A549 (cell line): Measurements from ENCODE around the gene MYO6. TPM values are rescaled to one million over a fixed set of nuclear protein-coding genes. Genes with fewer than 3 reads are reported as not detected.

ENCODE experiments used
- ATAC-seq, 2 experiments: fragments of 200-7000 bp in 1 of 2; fragments of >200 bp in 1 of 2; cut with Nextera tagmentation in 1 of 2; cut with Tn5 transposase in 1 of 2; 3 replicates each; pipeline versions ENCODE4 v1.8.0 to v1.9.1; 2018 to 2020; ENCODE audit warnings: mild to moderate bottlenecking in 1 of 2, moderate library complexity in 1 of 2
- CTCF ChIA-PET: fragments of 300-600 bp; sonication (Branson Sonifier 250); formaldehyde crosslinking; extraction: SDS; loops from one replicate; lab custom pipeline; 2021; ENCODE audit warnings: antibody characterized with exemption, inconsistent platforms; lab: Yijun Ruan, JAX
- POLR2A ChIA-PET: fragments of 350-600 bp; formaldehyde crosslinking; extraction: SDS; loops from one replicate; lab custom pipeline; 2021; ENCODE audit warnings: antibody characterized with exemption, inconsistent platforms; lab: Yijun Ruan, JAX
- DNase-seq, 2 experiments: peaks; one replicate each; pipeline versions ENCODE4 v3.0.0 to v3.0.0-alpha.2; 2011 to 2016; ENCODE audit warnings: low read depth in 1 of 2, low spot score in 1 of 2
- FAIRE-seq: peaks from 2 replicates; lab custom pipeline; 2011; peaks lifted over from hg19 to GRCh38; lab: Jason Lieb, UNC
- H3K27ac ChIP-seq, 2 experiments: fragments of >200 bp; sonication (Bioruptor Twin); formaldehyde crosslinking; 3 replicates each; pipeline ENCODE4 v1.5.1; 2016 to 2017
- H3K4me1 ChIP-seq: fragments of >200 bp; sonication (Bioruptor Twin); formaldehyde crosslinking; 3 replicates; pipeline ENCODE4 v1.6.1; 2016
- H3K4me2 ChIP-seq: fragments of >200 bp; sonication (Bioruptor Twin); formaldehyde crosslinking; 3 replicates; pipeline ENCODE4 v1.6.1; 2016
- H3K4me3 ChIP-seq: fragments of >200 bp; sonication (Bioruptor Twin); formaldehyde crosslinking; 3 replicates; pipeline ENCODE4 v1.5.1; 2016
- H3K9me3 ChIP-seq: fragments of >200 bp; sonication (Bioruptor Twin); formaldehyde crosslinking; 3 replicates; pipeline ENCODE4 v1.6.1; 2016
- BHLHE40 ChIP-seq: IDR thresholded peaks from 2 replicates; pipeline ENCODE4 v1.6.1; 2012; ENCODE audit warnings: low read depth, low read length, inconsistent platforms
- FOSL2 ChIP-seq, 2 experiments: fragments of 450-650 bp in 1 of 2; fragments of >200 bp in 1 of 2; sonication (Bioruptor Twin) in 1 of 2; formaldehyde crosslinking; IDR thresholded peaks; 2 replicates each; pipeline versions ENCODE4 v1.5.0 to v1.6.1; 2016 to 2020; ENCODE audit warnings: mild to moderate bottlenecking in 1 of 2, moderate library complexity in 1 of 2
- HES2 ChIP-seq: fragments of >200 bp; sonication (Bioruptor Twin); formaldehyde crosslinking; IDR thresholded peaks from 2 replicates; pipeline ENCODE4 v1.6.1; 2016
- HEYL ChIP-seq: fragments of 250-450 bp; sonication (Bioruptor Pico); IDR thresholded peaks from 2 replicates; pipeline ENCODE4 v1.8.0; 2021; ENCODE audit warnings: mild to moderate bottlenecking, moderate library complexity
- HMGXB4 ChIP-seq: fragments of 250-450 bp; sonication (Bioruptor Pico); IDR thresholded peaks from 2 replicates; pipeline ENCODE4 v1.5.0; 2021; ENCODE audit warnings: mild to moderate bottlenecking, moderate library complexity, borderline replicate concordance
- HOXA7 ChIP-seq: fragments of 250-450 bp; sonication (Bioruptor Pico); IDR thresholded peaks from 2 replicates; pipeline ENCODE4 v1.5.0; 2020; ENCODE audit warnings: mild to moderate bottlenecking, moderate library complexity
- MAZ ChIP-seq: fragments of 150-350 bp; IDR thresholded peaks from 2 replicates; pipeline ENCODE4 v1.6.1; 2014; ENCODE audit warnings: antibody characterized with exemption, low read depth, low read length, borderline replicate concordance
- MYC ChIP-seq: IDR thresholded peaks from 2 replicates; pipeline ENCODE4 v1.6.1; 2012; ENCODE audit warnings: mild to moderate bottlenecking, inconsistent platforms, low read length, improper control_type of control experiment, borderline replicate concordance
- NFE2L2 ChIP-seq: fragments of 150-350 bp; conservative IDR thresholded peaks from 2 replicates; pipeline ENCODE4 v1.6.1; 2014; ENCODE audit warnings: low read length
- NPAS2 ChIP-seq: fragments of 250-450 bp; sonication (Bioruptor Pico); IDR thresholded peaks from 2 replicates; pipeline ENCODE4 v1.8.0; 2022; ENCODE audit warnings: mild to moderate bottlenecking, moderate library complexity, borderline replicate concordance
- REST ChIP-seq: fragments of 200-600 bp; sonication (generic); IDR thresholded peaks from 2 replicates; pipeline ENCODE4 v1.6.1; 2016; ENCODE audit warnings: antibody characterized with exemption, mild to moderate bottlenecking, moderate library complexity
- RNF2 ChIP-seq: fragments of 200-600 bp; sonication (generic); IDR thresholded peaks from 2 replicates; pipeline ENCODE4 v1.6.1; 2016; ENCODE audit warnings: low read depth, mild to moderate bottlenecking, antibody characterized with exemption, moderate library complexity, borderline replicate concordance
- SMC3 ChIP-seq: fragments of >200 bp; sonication (Bioruptor Twin); formaldehyde crosslinking; IDR thresholded peaks from 3 replicates; pipeline ENCODE4 v1.6.1; 2018; ENCODE audit warnings: inconsistent platforms
- TFCP2L1 ChIP-seq: fragments of 250-450 bp; sonication (Bioruptor Pico); IDR thresholded peaks from 2 replicates; pipeline ENCODE4 v1.5.0; 2021; ENCODE audit warnings: mild to moderate bottlenecking
- TP53 ChIP-seq: fragments of 250-450 bp; sonication (Bioruptor Pico); IDR thresholded peaks from 2 replicates; pipeline ENCODE4 v1.5.0; 2021; ENCODE audit warnings: mild to moderate bottlenecking, moderate library complexity
- USF2 ChIP-seq: fragments of 450-650 bp; IDR thresholded peaks from 2 replicates; pipeline ENCODE4 v1.6.1; 2014; ENCODE audit warnings: antibody characterized with exemption
- WGBS: methylation state at CpG from one replicate; pipeline ENCODE4 v1.1.6; 2017; ENCODE audit errors: missing lambda C conversion rate; 5-methylcytosine and 5-hydroxymethylcytosine counted together
- polyA plus RNA-seq, 4 experiments: library from polyadenylated mRNA; depleted of rRNA in 3 of 4; stranded (reverse); fragments of >200 nt; fragmentation: RNase III in 1 of 4; extraction: RNeasy Plus Mini Kit Qiagen cat#74134 plus additional on column Dnase treatment in 1 of 4; gene quantifications; 2 replicates in 3 of 4; 3 replicates in 1 of 4; pipeline ENCODE4 v1.2.3, GENCODE V29; 2011 to 2017

MYO6 gene
- polyA plus RNA-seq, 2 of the 4 experiments (the other 2 are of a cell fraction), result 10.8 to 17.3 TPM

GRCh38 chr6:75842191-75842590 is 93.2 kb downstream of the MYO6 start:
- ChIA-PET POLR2A (no interaction called here), CTCF (no interaction called here)
- no peak overlapping the region for H3K4me2 ChIP-seq
- DNase-seq (no peak), FAIRE-seq (no peak), ATAC-seq (no peak)
- H3K4me3 ChIP-seq, result no peak overlapping the region
- no peaks in the 10 kb centered on the region for H3K4me1 ChIP-seq
- TF ChIP-seq NFE2L2 (no peak), REST (no peak), MYC (no peak), HES2 (no peak)
- no peak overlapping the region for H3K27ac ChIP-seq
- no peaks in the 10 kb centered on the region for H3K9me3 ChIP-seq
- 86% methylated on average over 2 of the region's 4 CpGs for WGBS

- H3K4me1 ChIP-seq, result no peaks in the 10 kb centered on the region
- H3K4me2 ChIP-seq, result no peak overlapping the region
- 95% methylated on average over 2 of the region's 2 CpGs for WGBS
- no peak overlapping the region for H3K4me3 ChIP-seq
- TF ChIP-seq FOSL2 (IDR thresholded peaks at IDR 0.05), result no peak
- TF ChIP-seq FOSL2 (CRISPR knock-in tag; IDR thresholded peaks at IDR 0.05), result no peak
- TF ChIP-seq USF2, result no peak
- TF ChIP-seq HMGXB4 (CRISPR knock-in tag), result no peak
- TF ChIP-seq RNF2, result no peak
- TF ChIP-seq BHLHE40, result no peak
- no peak for TF ChIP-seq TFCP2L1 (CRISPR knock-in tag)
- no peak for TF ChIP-seq SMC3
- no peak for TF ChIP-seq HOXA7
- TF ChIP-seq HEYL (CRISPR knock-in tag), result no peak
- no peak for TF ChIP-seq MAZ
- no peak for TF ChIP-seq TP53
- no peak for TF ChIP-seq NPAS2
- CTCF ChIA-PET, result no interaction called here
- POLR2A ChIA-PET, result no interaction called here
- DNase-seq (no peak), ATAC-seq (no peak), FAIRE-seq (no peak)
- H3K9me3 ChIP-seq, result no peaks in the 10 kb centered on the region
- no peak overlapping the region for H3K27ac ChIP-seq
Measured at GRCh38 chr6:75842732-75843131, 93.7 kb downstream of the MYO6 start.

GRCh38 chr6:75843396-75843795 is 94.4 kb downstream of the MYO6 start:
- DNase-seq (no peak), ATAC-seq (no peak)
- Histone ChIP-seq H3K4me2 (no peak overlapping the region), H3K27ac (no peak overlapping the region), H3K4me3 (no peak overlapping the region)
- whole genome bisulfite sequencing, result 49% methylated on average over 2 of the region's 2 CpGs
- ChIA-PET CTCF (no interaction called here), POLR2A (no interaction called here)
- TF ChIP-seq MYC, result no peak
- TF ChIP-seq, all 56 proteins: peak for 0
- Histone ChIP-seq H3K9me3 (no peaks in the 10 kb centered on the region), H3K4me1 (no peaks in the 10 kb centered on the region)
- FAIRE-seq, result no peak
